Sigmoid colon (tissue), 7 donors: ENCODE data around the gene ABI3BP. TPM values are rescaled to one million over a fixed set of nuclear protein-coding genes. Genes with fewer than 3 reads are reported as not detected.
A peak's percentile ranks its signal among the peaks of the same experiment; 100 is the strongest.
"Not testable (repeated sequence)": the region's sequence is repeated elsewhere in the genome, so short reads cannot be mapped to it uniquely, and the experiment has no call there.

Experiments
- DNase-seq: peaks from one replicate; pipeline ENCODE4 v3.0.0-alpha.2; 2019
- H3K27ac ChIP-seq, 4 donors: fragments of 200-600 bp; sonication (generic); one replicate each; pipeline ENCODE4 v1.5.1; 2016 to 2019; ENCODE audit warnings: mild to moderate bottlenecking in 1 of 4
- H3K27me3 ChIP-seq, 3 donors: fragments of 200-600 bp; sonication (generic); one replicate each; pipeline ENCODE4 v1.5.1; 2019; ENCODE audit warnings: mild to moderate bottlenecking in 1 of 3
- H3K36me3 ChIP-seq, 4 donors: fragments of 200-600 bp; sonication (generic); one replicate each; pipeline ENCODE4 v1.5.1; 2016 to 2019
- H3K4me1 ChIP-seq, 4 donors: fragments of 200-600 bp; sonication (generic); one replicate each; pipeline ENCODE4 v1.5.1; 2017 to 2019
- H3K4me3 ChIP-seq, 4 donors: fragments of 200-600 bp; sonication (generic); one replicate each; pipeline ENCODE4 v1.5.1; 2017 to 2019; ENCODE audit warnings: mild to moderate bottlenecking in 2 of 4, moderate library complexity in 1 of 4
- H3K9me3 ChIP-seq, 4 donors: fragments of 200-600 bp in 3 of 4; sonication (generic) in 3 of 4; one replicate each; pipeline versions ENCODE4 v1.5.1 to v1.6.1; 2013 to 2019
- EP300 ChIP-seq, 4 donors: sonication (generic); formaldehyde crosslinking; IDR thresholded peaks; one replicate each; pipeline ENCODE4 v1.6.1; 2017; ENCODE audit warnings: antibody characterized with exemption in 4 of 4
- POLR2A ChIP-seq, 2 donors: fragments of 450-650 bp; IDR thresholded peaks; one replicate each; pipeline ENCODE4 v1.6.1; 2016; ENCODE audit warnings: antibody characterized with exemption in 2 of 2, mild to moderate bottlenecking in 2 of 2, moderate library complexity in 2 of 2
- POLR2AphosphoS5 ChIP-seq, 4 donors: sonication (generic); formaldehyde crosslinking; IDR thresholded peaks; one replicate each; pipeline ENCODE4 v1.6.1; 2017; ENCODE audit warnings: antibody characterized with exemption in 4 of 4
- WGBS, 2 donors: extraction: QIAGEN DNeasy Blood & Tissue Kit; methylation state at CpG; one replicate each; pipeline ENCODE4 v1.1.7; 2013; 5-methylcytosine and 5-hydroxymethylcytosine counted together
- intact Hi-C: fragments of 100-400 bp; cut with DNase I; formaldehyde crosslinking; loops from one replicate; pipeline ENCODE4 v1.15.1; 2023
- polyA plus RNA-seq, 3 donors: library from polyadenylated mRNA; stranded (reverse); fragments of 200-250 nt; gene quantifications; one replicate each; pipeline ENCODE4 v1.2.3, GENCODE V29; 2013
- total RNA-seq, 4 donors: library from RNA; depleted of rRNA; stranded (reverse); fragments of >200 nt; gene quantifications; one replicate each; pipeline ENCODE4 v1.1.0, GENCODE V29; 2016
- TF ChIP-seq, protein P1 (sequence below), 4 experiments: fragments of 450-650 bp in 3 of 4; fragments of 200-600 bp in 1 of 4; IDR thresholded peaks; one replicate each; pipeline ENCODE4 v1.5.1; 2016 to 2019; ENCODE audit warnings: antibody characterized with exemption in 4 of 4, mild to moderate bottlenecking in 3 of 4, moderate library complexity in 2 of 4
- donor health status: healthy with polysubstance abuse.
- donor health status: Bipolar disorder and iron deficiency.
- donor health status: healthy.

Gene ABI3BP
- total and polyA plus RNA-seq, 7 donors, result 1.2 to 177 (median 30.4) TPM

DNA sequence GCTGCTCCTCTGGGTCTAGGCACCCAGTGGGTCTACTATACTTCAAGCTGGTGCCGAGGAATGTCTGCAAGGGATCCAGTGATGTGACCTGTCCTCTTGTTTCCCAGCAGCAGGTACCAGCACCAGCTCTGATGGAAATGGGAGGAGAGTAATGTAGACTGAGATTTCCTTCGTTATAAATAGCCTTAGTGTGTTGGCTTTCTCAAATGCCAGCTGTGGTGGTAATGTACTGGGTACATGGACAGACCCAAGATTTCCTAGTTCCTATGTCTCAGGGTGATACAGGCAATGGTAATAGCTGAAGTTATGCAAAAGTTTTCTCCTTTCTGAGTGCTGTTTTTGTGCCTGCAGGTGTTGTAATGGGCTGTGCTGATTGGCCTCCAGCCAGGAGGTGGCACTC, 33.0 kb upstream of the ABI3BP start:
- intact Hi-C loops, result no loop called here
- no peaks in the 10 kb centered on the region for H3K36me3 ChIP-seq
- H3K4me1 ChIP-seq, result no peaks in the 10 kb centered on the region
- H3K27ac ChIP-seq, result no peak overlapping the region
- no peaks in the 10 kb centered on the region for H3K9me3 ChIP-seq
- WGBS, 2 donors, result 68 to 83% methylated on average over 2 of the region's 2 CpGs
- TF ChIP-seq POLR2A (IDR thresholded peaks at IDR 0.05) (no peak), POLR2AphosphoS5 (IDR thresholded peaks at IDR 0.05) (no peak), EP300 (IDR thresholded peaks at IDR 0.05) (no peak)
- TF ChIP-seq, protein P1, sequence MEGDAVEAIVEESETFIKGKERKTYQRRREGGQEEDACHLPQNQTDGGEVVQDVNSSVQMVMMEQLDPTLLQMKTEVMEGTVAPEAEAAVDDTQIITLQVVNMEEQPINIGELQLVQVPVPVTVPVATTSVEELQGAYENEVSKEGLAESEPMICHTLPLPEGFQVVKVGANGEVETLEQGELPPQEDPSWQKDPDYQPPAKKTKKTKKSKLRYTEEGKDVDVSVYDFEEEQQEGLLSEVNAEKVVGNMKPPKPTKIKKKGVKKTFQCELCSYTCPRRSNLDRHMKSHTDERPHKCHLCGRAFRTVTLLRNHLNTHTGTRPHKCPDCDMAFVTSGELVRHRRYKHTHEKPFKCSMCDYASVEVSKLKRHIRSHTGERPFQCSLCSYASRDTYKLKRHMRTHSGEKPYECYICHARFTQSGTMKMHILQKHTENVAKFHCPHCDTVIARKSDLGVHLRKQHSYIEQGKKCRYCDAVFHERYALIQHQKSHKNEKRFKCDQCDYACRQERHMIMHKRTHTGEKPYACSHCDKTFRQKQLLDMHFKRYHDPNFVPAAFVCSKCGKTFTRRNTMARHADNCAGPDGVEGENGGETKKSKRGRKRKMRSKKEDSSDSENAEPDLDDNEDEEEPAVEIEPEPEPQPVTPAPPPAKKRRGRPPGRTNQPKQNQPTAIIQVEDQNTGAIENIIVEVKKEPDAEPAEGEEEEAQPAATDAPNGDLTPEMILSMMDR (IDR thresholded peaks at IDR 0.05), result no peak
- DNase-seq, result no peak
- H3K27me3 ChIP-seq, result no peaks in the 10 kb centered on the region
- H3K4me3 ChIP-seq, result no peak overlapping the region

DNA sequence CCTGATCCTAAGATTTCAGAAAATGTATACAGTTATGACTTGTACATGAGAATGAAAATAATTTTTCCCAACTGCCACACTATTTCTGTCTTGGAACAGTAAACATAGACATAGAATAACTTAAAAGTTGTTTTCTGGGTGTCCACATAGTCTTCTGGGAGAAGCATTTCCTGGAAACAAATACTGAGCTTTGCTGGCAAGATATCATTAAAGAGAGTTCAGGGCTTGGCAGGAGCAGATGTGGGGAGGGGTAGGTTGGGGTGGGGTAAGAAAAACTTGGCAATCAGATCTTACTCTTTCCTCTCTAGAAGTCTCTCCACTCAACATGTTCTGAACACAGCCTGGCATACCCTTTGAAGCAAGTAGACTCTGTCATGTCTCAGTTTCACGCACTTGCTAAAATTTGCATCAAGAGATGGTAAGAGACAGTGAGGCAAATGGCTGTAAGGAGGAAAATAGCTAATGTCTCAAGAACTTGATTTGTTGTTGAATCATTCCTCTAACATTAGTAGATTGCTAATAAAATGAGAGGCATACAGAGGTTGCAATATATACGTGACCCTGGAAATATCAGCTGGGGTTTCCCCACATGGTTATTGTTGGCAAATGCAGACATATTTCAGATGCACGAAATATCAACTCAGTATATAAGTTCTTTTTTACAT, 27.3 kb upstream of the ABI3BP start:
- H3K36me3 ChIP-seq, result no peaks in the 10 kb centered on the region
- intact Hi-C loops, result no loop called here
- WGBS, 2 donors, result 73 to 84% methylated on average over 3 of the region's 3 CpGs

DNA sequence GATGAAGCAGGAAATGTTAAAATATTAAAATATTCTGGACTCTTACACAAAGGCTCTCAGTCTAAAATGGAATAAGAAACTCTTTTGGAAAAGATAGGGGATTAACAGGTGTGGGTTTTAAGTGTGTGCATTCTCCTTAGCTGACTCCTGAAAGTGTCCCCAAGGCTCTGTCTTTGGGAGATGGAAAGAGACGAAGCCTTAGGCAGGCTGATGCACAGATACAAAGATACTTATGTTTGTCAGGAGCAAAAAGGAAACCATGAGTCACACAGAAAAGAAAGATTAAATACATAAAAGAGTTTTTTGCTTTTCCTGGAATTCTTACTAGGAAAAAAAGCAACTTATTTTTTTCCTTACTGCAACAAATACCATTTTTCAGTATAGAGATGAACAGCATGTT, 23.8 kb upstream of the ABI3BP start:
- no peaks in the 10 kb centered on the region for H3K9me3 ChIP-seq
- WGBS, 2 donors, result 67 to 87% methylated on average over 1 of the region's 1 CpG
- no peaks in the 10 kb centered on the region for H3K36me3 ChIP-seq
- H3K4me1 ChIP-seq, result no peaks in the 10 kb centered on the region
- DNase-seq, result no peak
- no peak for TF ChIP-seq POLR2A (IDR thresholded peaks at IDR 0.05)
- no peak for TF ChIP-seq EP300 (IDR thresholded peaks at IDR 0.05)
- TF ChIP-seq POLR2AphosphoS5 (IDR thresholded peaks at IDR 0.05), result no peak
- TF ChIP-seq, protein P1 (IDR thresholded peaks at IDR 0.05), result no peak
- intact Hi-C loops, result no loop called here
- H3K27me3 ChIP-seq, result no peaks in the 10 kb centered on the region
- no peak overlapping the region for H3K4me3 ChIP-seq
- H3K27ac ChIP-seq, result peak overlapping the region in 2 of 4 donors; percentile 21 to 37

More for the DNA sequence above, 27.3 kb upstream of the ABI3BP start:
- H3K27me3 ChIP-seq, result no peaks in the 10 kb centered on the region
- no peak overlapping the region for H3K27ac ChIP-seq
- no peaks in the 10 kb centered on the region for H3K9me3 ChIP-seq
- H3K4me3 ChIP-seq, result no peak overlapping the region
- DNase-seq, result no peak
- TF ChIP-seq POLR2A (IDR thresholded peaks at IDR 0.05) (no peak), POLR2AphosphoS5 (IDR thresholded peaks at IDR 0.05) (no peak), EP300 (IDR thresholded peaks at IDR 0.05) (no peak)
- TF ChIP-seq, protein P1 (IDR thresholded peaks at IDR 0.05), result no peak
- no peaks in the 10 kb centered on the region for H3K4me1 ChIP-seq

DNA sequence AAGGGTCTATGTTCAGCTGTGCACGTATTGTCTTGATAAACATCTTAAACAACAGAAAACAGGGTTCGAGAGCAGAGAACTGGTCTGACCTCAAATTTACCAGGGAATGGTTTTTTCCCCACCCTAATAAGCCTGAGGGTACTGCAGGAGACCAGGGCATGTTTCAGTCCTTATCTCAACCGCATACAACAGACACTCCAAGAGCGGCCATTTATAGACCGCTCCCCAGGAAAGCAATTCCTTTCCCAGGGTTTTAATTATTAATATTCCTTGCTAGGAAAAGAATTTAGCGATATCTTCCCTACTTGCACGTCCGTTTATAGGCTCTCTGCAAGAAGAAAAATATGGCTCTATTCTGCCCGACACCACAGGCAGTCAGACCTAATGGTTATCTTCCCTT, 19.1 kb upstream of the ABI3BP start:
- DNase-seq, H3K4me3 ChIP-seq, H3K9me3 ChIP-seq, H3K4me1 ChIP-seq, H3K27me3 ChIP-seq, H3K36me3 ChIP-seq, H3K27ac ChIP-seq, intact Hi-C loops: not testable (repeated sequence)
- WGBS, 2 donors, result 89 to 93% methylated on average over 9 of the region's 9 CpGs

DNA sequence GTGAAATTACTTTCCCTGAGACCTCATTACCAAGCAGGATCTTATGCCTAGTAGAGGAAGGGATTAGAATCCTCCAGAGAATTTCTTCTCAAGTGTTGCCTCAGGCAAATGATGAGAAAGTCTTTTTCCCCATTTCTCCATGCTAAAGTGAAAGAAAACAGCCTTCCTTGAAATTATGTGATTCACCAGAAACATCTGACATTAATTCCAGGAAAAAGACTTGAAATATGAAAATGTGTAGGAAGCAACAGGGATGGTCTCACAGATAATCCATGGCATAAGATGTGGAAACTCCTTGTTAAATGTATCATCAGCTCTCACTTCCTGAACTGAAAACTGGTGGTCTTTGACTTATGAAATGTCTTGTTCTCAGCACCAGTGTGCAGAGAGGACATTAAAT, 17.9 kb upstream of the ABI3BP start:
- intact Hi-C loops, result no loop called here
- Histone ChIP-seq H3K36me3 (no peaks in the 10 kb centered on the region), H3K27ac (no peak overlapping the region), H3K4me3 (no peak overlapping the region), H3K9me3 (peaks cover 0 to 3% (median 0%) of the 10 kb centered on the region in 4 donors), H3K4me1 (no peaks in the 10 kb centered on the region), H3K27me3 (no peaks in the 10 kb centered on the region)
- TF ChIP-seq, protein P1 (IDR thresholded peaks at IDR 0.05), result no peak
- TF ChIP-seq POLR2AphosphoS5 (IDR thresholded peaks at IDR 0.05), result no peak
- no peak for TF ChIP-seq POLR2A (IDR thresholded peaks at IDR 0.05)
- no peak for TF ChIP-seq EP300 (IDR thresholded peaks at IDR 0.05)
- no peak for DNase-seq
